SK-N-SH (cell line): ENCODE results near the gene POLN. TPM values are rescaled to one million over a fixed set of nuclear protein-coding genes. Genes with fewer than 3 reads are reported as not detected.

Experiments
- CTCF ChIA-PET: fragments of 300-600, 350-600 bp; formaldehyde crosslinking; extraction: SDS; loops from one replicate; lab custom pipeline; 2021; lab: Yijun Ruan, JAX
- POLR2A ChIA-PET: fragments of 350-600 bp; sonication (Branson Sonifier 250); formaldehyde crosslinking; extraction: SDS; loops from one replicate; lab custom pipeline; 2020; ENCODE audit warnings: antibody characterized with exemption, inconsistent platforms; lab: Yijun Ruan, JAX
- DNase-seq: peaks from one replicate; pipeline ENCODE4 v3.0.0; 2012
- H2AFZ ChIP-seq: fragments of 200-600 bp; sonication (generic); 2 replicates; pipeline ENCODE4 v1.8.1; 2016; ENCODE audit warnings: antibody characterized with exemption, mild to moderate bottlenecking, low read depth
- H3F3A ChIP-seq: fragments of 200-600 bp; sonication (generic); replicated peaks from 2 replicates; pipeline ENCODE3; 2016; ENCODE audit warnings: antibody characterized with exemption, mild to moderate bottlenecking; ENCODE audit not compliant: insufficient read depth
- H3K27ac ChIP-seq, 2 experiments: fragments of 200-500 bp in 1 of 2; fragments of 200-600 bp in 1 of 2; sonication (Bioruptor generic) in 1 of 2; sonication (generic), shearing (Covaris generic) in 1 of 2; 2 replicates each; pipeline versions ENCODE4 v1.5.1 to v1.6.1; 2014 to 2016; ENCODE audit warnings: low read depth in 2 of 2, inconsistent platforms in 1 of 2, low read length in 1 of 2, mild to moderate bottlenecking in 1 of 2, mixed read lengths in 1 of 2
- H3K27me3 ChIP-seq: fragments of 200-600 bp; sonication (generic), shearing (Covaris generic); 2 replicates; pipeline ENCODE4 v1.6.1; 2016; ENCODE audit warnings: mixed run types; ENCODE audit not compliant: insufficient read depth
- H3K36me3 ChIP-seq, 2 experiments: fragments of 200-500 bp in 1 of 2; fragments of 200-600 bp in 1 of 2; sonication (Bioruptor generic) in 1 of 2; sonication (generic) in 1 of 2; replicated peaks in 1 of 2; 2 replicates each; pipeline versions ENCODE3 to v1.5.1; 2014 to 2016; ENCODE audit warnings: low read length in 1 of 2, mild to moderate bottlenecking in 1 of 2; ENCODE audit not compliant: insufficient read depth in 2 of 2, control insufficient read depth in 1 of 2
- H3K4me1 ChIP-seq, 2 experiments: fragments of 200-500 bp in 1 of 2; fragments of 200-600 bp in 1 of 2; sonication (Bioruptor generic) in 1 of 2; sonication (generic), shearing (Covaris generic) in 1 of 2; 2 replicates each; pipeline versions ENCODE4 v1.5.1 to v1.6.1; 2014 to 2016; ENCODE audit warnings: low read depth in 1 of 2, low read length in 1 of 2, mixed run types in 1 of 2; ENCODE audit not compliant: insufficient read depth in 2 of 2, control insufficient read depth in 1 of 2
- H3K4me2 ChIP-seq: fragments of 200-600 bp; sonication (generic), shearing (Covaris generic); 2 replicates; pipeline ENCODE4 v1.6.1; 2017; ENCODE audit warnings: mixed run types
- H3K4me3 ChIP-seq, 2 experiments: fragments of 200-500 bp in 1 of 2; fragments of 200-600 bp in 1 of 2; sonication (Bioruptor generic) in 1 of 2; sonication (generic), shearing (Covaris generic) in 1 of 2; 2 replicates each; pipeline versions ENCODE4 v1.5.1 to v1.8.1; 2014 to 2016; ENCODE audit warnings: low read depth in 2 of 2, inconsistent platforms in 1 of 2, low read length in 1 of 2, mild to moderate bottlenecking in 1 of 2, mixed read lengths in 1 of 2, moderate library complexity in 1 of 2
- H3K79me2 ChIP-seq: fragments of 200-600 bp; sonication (generic); 2 replicates; pipeline ENCODE4 v1.8.1; 2017; ENCODE audit warnings: mild to moderate bottlenecking; ENCODE audit not compliant: insufficient read depth
- H3K9ac ChIP-seq: fragments of 200-600 bp; sonication (generic); 2 replicates; pipeline ENCODE4 v1.6.1; 2017; ENCODE audit warnings: mixed run types
- H3K9me2 ChIP-seq: fragments of 200-600 bp; sonication (generic); 2 replicates; pipeline ENCODE4 v1.6.1; 2017; ENCODE audit warnings: mixed run types
- H3K9me3 ChIP-seq: fragments of 200-600 bp; sonication (generic); 2 replicates; pipeline ENCODE4 v1.6.1; 2017; ENCODE audit warnings: mixed run types, mild to moderate bottlenecking, moderate library complexity
- H4K20me1 ChIP-seq: fragments of 200-600 bp; sonication (generic); 2 replicates; pipeline ENCODE4 v1.6.1; 2017; ENCODE audit warnings: mild to moderate bottlenecking, mixed run types; ENCODE audit not compliant: insufficient read depth
- ELF1 ChIP-seq: IDR thresholded peaks from 2 replicates; pipeline ENCODE4 v1.4.0; 2012
- EP300 ChIP-seq, 2 experiments: IDR thresholded peaks; 2 replicates each; pipeline versions ENCODE4 v1.4.0 to v1.6.1; 2012; ENCODE audit warnings: borderline replicate concordance in 1 of 2, low read depth in 1 of 2, low read length in 1 of 2
- EZH2phosphoT487 ChIP-seq: fragments of 200-600 bp; sonication (generic); IDR thresholded peaks from 2 replicates; pipeline ENCODE4 v1.6.1; 2017; ENCODE audit warnings: low read depth, mixed run types, mild to moderate bottlenecking, antibody characterized with exemption, moderate library complexity, borderline replicate concordance
- FOSL2 ChIP-seq: IDR thresholded peaks from 2 replicates; pipeline ENCODE4 v1.4.0; 2012; ENCODE audit warnings: low read depth, mild to moderate bottlenecking, moderate library complexity, borderline replicate concordance
- FOXJ3 ChIP-seq: sonication (generic); formaldehyde crosslinking; IDR thresholded peaks from 2 replicates; pipeline ENCODE4 v1.5.1; 2020; ENCODE audit warnings: mild to moderate bottlenecking, missing genetic modification reagents
- FOXM1 ChIP-seq: IDR thresholded peaks from 2 replicates; pipeline ENCODE4 v1.4.0; 2012; ENCODE audit warnings: low read depth, mild to moderate bottlenecking
- GABPA ChIP-seq: IDR thresholded peaks from 2 replicates; pipeline ENCODE4 v1.4.0; 2012; ENCODE audit warnings: low read depth, mild to moderate bottlenecking
- GATA2 ChIP-seq: sonication (generic); formaldehyde crosslinking; IDR thresholded peaks from 2 replicates; pipeline ENCODE4 v1.5.0; 2020; ENCODE audit warnings: mild to moderate bottlenecking, missing genetic modification reagents
- IRF3 ChIP-seq: fragments of 150-350 bp; IDR thresholded peaks from 2 replicates; pipeline ENCODE4 v1.6.1; 2016; ENCODE audit warnings: mild to moderate bottlenecking, low read depth, low read length
- MAX ChIP-seq: IDR thresholded peaks from 2 replicates; pipeline ENCODE4 v1.4.0; 2012; ENCODE audit warnings: low read depth
- MEF2A ChIP-seq: IDR thresholded peaks from 2 replicates; pipeline ENCODE4 v1.4.0; 2012; ENCODE audit warnings: low read depth, borderline replicate concordance
- NFIC ChIP-seq: IDR thresholded peaks from 2 replicates; pipeline ENCODE4 v1.4.0; 2012; ENCODE audit warnings: borderline replicate concordance
- NRF1 ChIP-seq: IDR thresholded peaks from 2 replicates; pipeline ENCODE4 v1.6.1; 2012; ENCODE audit warnings: low read depth, mild to moderate bottlenecking, low read length
- RFX5 ChIP-seq: IDR thresholded peaks from 2 replicates; pipeline ENCODE4 v1.6.1; 2012; ENCODE audit warnings: mild to moderate bottlenecking, improper control_type of control experiment, low read length
- RXRA ChIP-seq: IDR thresholded peaks from 2 replicates; pipeline ENCODE4 v1.4.0; 2012; ENCODE audit warnings: low read depth, mild to moderate bottlenecking, borderline replicate concordance
- SIN3A ChIP-seq: IDR thresholded peaks from 2 replicates; pipeline ENCODE4 v1.6.1; 2012; ENCODE audit warnings: low read depth, mild to moderate bottlenecking, low read length, moderate library complexity, borderline replicate concordance
- TAF1 ChIP-seq: IDR thresholded peaks from 2 replicates; pipeline ENCODE4 v1.6.1; 2012; ENCODE audit warnings: low read depth, mild to moderate bottlenecking, low read length, moderate library complexity, borderline replicate concordance
- TEAD4 ChIP-seq: IDR thresholded peaks from 2 replicates; pipeline ENCODE4 v1.4.0; 2012; ENCODE audit warnings: mild to moderate bottlenecking, borderline replicate concordance; ENCODE audit not compliant: insufficient read depth
- USF1 ChIP-seq: IDR thresholded peaks from 2 replicates; pipeline ENCODE4 v1.4.0; 2012; ENCODE audit warnings: low read depth, borderline replicate concordance
- USF2 ChIP-seq: fragments of 150-350 bp; IDR thresholded peaks from 2 replicates; pipeline ENCODE4 v1.6.1; 2017; ENCODE audit warnings: antibody characterized with exemption, low read length, low read depth, borderline replicate concordance
- YY1 ChIP-seq: IDR thresholded peaks from 2 replicates; pipeline ENCODE4 v1.4.0; 2012; ENCODE audit warnings: low read depth, mild to moderate bottlenecking
- WGBS: methylation state at CpG from one replicate; pipeline ENCODE4 v1.1.6; 2017; ENCODE audit warnings: low lambda C conversion rate; 5-methylcytosine and 5-hydroxymethylcytosine counted together
- polyA plus RNA-seq, 3 experiments: library from polyadenylated mRNA; depleted of rRNA; stranded (reverse); fragments of >200 nt; gene quantifications; 2 replicates each; pipeline ENCODE4 v1.2.3, GENCODE V29; 2012

The POLN gene
- polyA plus RNA-seq, 1 of the 3 experiments (the other 2 are of a cell fraction), result 0.67 TPM

- no peaks in the 10 kb centered on the region for H3K36me3 ChIP-seq
- POLR2A ChIA-PET, result no interaction called here
- no peaks in the 10 kb centered on the region for H3K9me3 ChIP-seq
- no peak overlapping the region for H3K4me3 ChIP-seq
- no peaks in the 10 kb centered on the region for H3F3A ChIP-seq
- no peaks in the 10 kb centered on the region for H3K9me2 ChIP-seq
- DNase-seq, result peak; percentile 36
- no peaks in the 10 kb centered on the region for H3K79me2 ChIP-seq
- H3K4me1 ChIP-seq, result peaks cover 0 to 13% of the 10 kb centered on the region in 2 experiments; a peak in 1 of 4 replicates
- H3K27me3 ChIP-seq, result no peaks in the 10 kb centered on the region
- no peak overlapping the region for H3K4me2 ChIP-seq
- no peaks in the 10 kb centered on the region for H4K20me1 ChIP-seq
- no peak overlapping the region for H3K27ac ChIP-seq
- no peak overlapping the region for H2AFZ ChIP-seq
- TF ChIP-seq FOXJ3 (CRISPR knock-in tag) (peak; percentile 30; the same call in 1 of the 2 replicates), ELF1 (no peak), GATA2 (peak; percentile 58), EP300 (IDR thresholded peaks at IDR 0.05; ENCODE audit: borderline replicate concordance in 1 of 2, low read depth in 1 of 2, low read length in 1 of 2) (peak in 1 of 2 experiments; percentile 28; a peak in 1 of 4 replicates)
- TF ChIP-seq, all 33 proteins: peak for 3
- 71% methylated on average over 4 of the region's 5 CpGs for WGBS
- CTCF ChIA-PET, result interaction anchor here (0.7 kb wide), 1 partner anchor 54 kb away, joined by 3 read pairs; no protein-coding TSS in a partner anchor
- H3K9ac ChIP-seq, result no peak overlapping the region
Observed at GRCh38 chr4:2166253-2166652, 75.7 kb downstream of the POLN start.

- no peaks in the 10 kb centered on the region for H3F3A ChIP-seq
- ChIA-PET CTCF (no interaction called here), POLR2A (no interaction called here)
Observed at GRCh38 chr4:2165391-2165790, 76.5 kb downstream of the POLN start.

More at GRCh38 chr4:2165391-2165790, 76.5 kb downstream of the POLN start:
- H2AFZ ChIP-seq, result no peak overlapping the region
- no peaks in the 10 kb centered on the region for H3K9me3 ChIP-seq
- no peaks in the 10 kb centered on the region for H3K9me2 ChIP-seq
- no peaks in the 10 kb centered on the region for H4K20me1 ChIP-seq
- no peak overlapping the region for H3K4me2 ChIP-seq
- H3K27ac ChIP-seq, result no peak overlapping the region
- no peaks in the 10 kb centered on the region for H3K36me3 ChIP-seq
- H3K79me2 ChIP-seq, result no peaks in the 10 kb centered on the region
- H3K9ac ChIP-seq, result no peak overlapping the region
- no peak overlapping the region for H3K4me3 ChIP-seq
- H3K27me3 ChIP-seq, result no peaks in the 10 kb centered on the region
- DNase-seq, result no peak
- peaks cover 0 to 13% of the 10 kb centered on the region in 2 experiments; a peak in 1 of 4 replicates for H3K4me1 ChIP-seq
- WGBS, result 79% methylated on average over 7 of the region's 7 CpGs
- no peak for TF ChIP-seq FOXM1
- no peak for TF ChIP-seq SIN3A
- TF ChIP-seq MAX, result no peak
- TF ChIP-seq TEAD4, result no peak
- no peak for TF ChIP-seq YY1
- TF ChIP-seq TAF1, result no peak
- TF ChIP-seq NRF1, result no peak
- TF ChIP-seq GABPA, result no peak
- TF ChIP-seq USF2, result no peak
- no peak for TF ChIP-seq RFX5
- TF ChIP-seq FOXJ3 (CRISPR knock-in tag), result no peak
- TF ChIP-seq MEF2A, result no peak
- no peak for TF ChIP-seq USF1
- no peak for TF ChIP-seq EZH2phosphoT487
- no peak for TF ChIP-seq FOSL2
- TF ChIP-seq ELF1, result no peak
- TF ChIP-seq IRF3, result no peak
- TF ChIP-seq NFIC, result no peak
- TF ChIP-seq RXRA, result no peak
- TF ChIP-seq, all 33 proteins: peak for 0
